ENCODE results near the gene C12orf54.
"Not testable (repeated sequence)": the region's sequence is repeated elsewhere in the genome, so short reads cannot be mapped to it uniquely, and the experiment has no call there.

C12orf54 gene

DNA sequence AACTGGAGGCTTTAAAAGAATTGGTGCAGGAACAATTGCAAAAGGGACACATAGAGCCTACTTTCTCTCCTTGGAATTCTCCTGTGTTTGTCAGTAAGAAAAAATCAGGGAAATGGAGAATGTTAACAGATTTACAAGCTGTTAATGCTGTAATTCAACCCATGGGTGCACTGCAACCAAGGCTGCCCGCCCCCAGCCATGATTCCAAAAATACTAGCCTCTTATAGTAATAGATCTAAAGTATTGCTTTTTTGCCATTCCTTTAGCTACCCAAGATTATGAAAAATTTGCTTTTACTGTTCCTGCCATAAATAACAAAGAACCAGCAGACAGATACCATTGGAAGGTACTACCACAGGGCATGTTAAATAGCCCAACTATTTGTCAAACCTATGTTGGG is 27.8 kb downstream of the C12orf54 start:
- no peak for DNase-seq

DNA sequence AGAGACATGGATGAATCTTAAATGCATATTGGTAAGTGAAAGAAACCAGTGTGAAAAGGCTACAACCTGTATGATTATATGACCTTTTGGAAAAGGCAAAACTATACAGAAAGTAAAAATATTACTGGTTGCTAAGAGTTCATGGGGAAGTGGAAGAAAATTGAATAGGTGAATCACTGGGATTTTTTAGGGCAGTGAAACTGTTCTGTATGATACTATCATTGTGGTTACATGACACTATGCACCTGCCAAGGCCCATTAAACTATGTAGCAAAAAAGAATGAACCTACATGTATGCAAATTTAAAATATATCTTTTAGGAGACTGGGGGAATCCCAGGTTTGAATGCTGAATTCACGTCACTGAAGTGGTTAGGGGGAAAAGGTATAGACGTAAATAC is 30.6 kb downstream of the C12orf54 start:
- no peak for DNase-seq

DNA sequence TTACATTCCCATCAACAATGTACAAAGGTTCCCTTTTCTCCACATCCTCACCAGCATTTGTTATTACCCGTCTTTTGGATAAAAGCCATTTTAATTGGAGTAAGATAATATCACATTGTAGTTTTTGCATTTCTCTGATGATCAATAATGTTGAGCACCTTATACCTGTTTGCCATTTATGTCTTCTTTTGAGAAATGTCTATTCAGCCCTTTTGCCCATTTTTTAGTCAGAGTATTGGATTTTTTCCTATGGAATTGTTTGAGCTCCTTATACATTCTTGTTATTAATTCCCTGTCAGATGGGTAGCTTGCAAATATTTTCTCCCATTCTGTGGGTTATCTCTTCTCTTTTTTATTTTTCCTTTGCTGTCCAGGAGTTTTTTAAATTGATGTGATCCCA is 32.4 kb downstream of the C12orf54 start:
- no peak for DNase-seq

DNA sequence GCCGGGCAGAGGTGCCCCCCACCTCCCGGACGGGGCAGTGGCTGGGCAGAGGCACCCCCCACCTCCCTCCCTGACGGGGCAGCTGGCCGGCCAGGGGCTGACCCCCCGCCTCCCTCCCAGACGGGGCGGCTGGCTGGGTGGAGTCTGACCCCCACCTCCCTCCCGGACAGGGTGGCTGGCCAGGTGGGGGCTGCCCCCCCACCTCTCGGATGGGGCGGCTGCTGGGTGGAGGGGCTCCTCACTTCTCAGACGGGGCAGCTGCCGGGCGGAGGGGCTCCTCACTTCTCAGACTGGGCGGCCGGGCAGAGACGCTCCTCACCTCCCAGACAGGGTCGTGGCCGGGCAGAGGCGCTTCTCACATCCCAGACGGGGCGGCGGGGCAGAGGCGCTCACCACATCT is 38.1 kb downstream of the C12orf54 start:
- DNase-seq: not testable (repeated sequence)

DNA sequence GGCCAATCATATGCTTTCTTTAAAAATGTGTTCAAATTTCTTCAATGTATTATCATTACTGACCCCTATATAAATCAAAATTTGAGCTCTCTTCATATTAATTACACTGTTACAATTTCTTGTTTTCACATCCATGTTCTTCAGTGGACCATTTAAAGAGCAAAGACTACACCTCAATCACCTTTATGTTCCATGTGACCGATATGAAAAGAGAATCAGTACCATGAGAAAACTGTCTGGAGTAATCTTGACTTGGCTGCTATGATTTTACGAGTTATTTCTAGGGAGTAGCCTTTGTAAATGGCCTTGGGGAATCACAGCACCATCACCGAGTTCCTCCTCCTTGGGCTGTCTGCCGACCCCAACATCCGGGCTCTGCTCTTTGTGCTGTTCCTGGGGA is 43.0 kb downstream of the C12orf54 start, which contains the start of gene OR8S1:
OR8S1 (plus strand) TSS at position 301 of the 400 bp plus-strand sequence; CDS start at position 301, 0 bp downstream.
- no peak for DNase-seq

DNA sequence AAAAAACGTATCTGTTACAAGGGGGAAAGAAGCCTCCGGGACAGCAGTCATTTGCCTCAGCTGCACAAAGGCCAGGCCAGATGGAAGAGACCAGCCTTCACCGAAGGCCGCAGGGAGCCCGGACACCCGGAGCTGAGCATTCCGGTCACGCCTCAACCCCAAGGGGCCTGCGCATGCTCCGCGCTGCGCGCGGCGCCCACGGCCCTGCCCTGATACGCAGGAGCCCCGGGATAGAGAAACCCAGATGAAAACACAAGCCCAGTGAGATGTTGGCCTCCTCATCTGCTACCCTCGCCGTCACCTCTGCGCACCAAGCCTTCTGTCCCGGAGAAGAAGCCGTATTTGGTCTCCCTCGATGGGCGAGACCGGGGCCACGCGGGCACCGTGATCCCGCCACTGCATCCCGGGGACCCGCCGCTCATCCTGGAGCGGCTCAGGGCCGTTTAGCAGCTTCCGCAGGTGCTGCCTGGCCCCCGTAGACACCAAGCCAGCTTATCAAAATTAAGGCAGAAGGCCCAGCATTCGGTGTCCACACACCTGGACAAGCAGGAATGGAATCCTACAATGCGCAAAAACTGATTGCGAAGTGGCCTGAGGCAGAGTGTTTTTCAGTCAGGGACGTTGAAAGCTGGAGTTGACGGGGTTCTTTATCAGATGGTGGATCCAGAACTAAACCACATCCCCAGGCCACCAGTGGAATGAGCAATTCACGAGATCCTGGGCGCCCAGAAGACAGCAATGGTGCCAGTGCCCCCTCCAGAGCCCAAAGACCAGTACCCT is 45.8 kb downstream of the C12orf54 start:
- DNase-seq: no peak

DNA sequence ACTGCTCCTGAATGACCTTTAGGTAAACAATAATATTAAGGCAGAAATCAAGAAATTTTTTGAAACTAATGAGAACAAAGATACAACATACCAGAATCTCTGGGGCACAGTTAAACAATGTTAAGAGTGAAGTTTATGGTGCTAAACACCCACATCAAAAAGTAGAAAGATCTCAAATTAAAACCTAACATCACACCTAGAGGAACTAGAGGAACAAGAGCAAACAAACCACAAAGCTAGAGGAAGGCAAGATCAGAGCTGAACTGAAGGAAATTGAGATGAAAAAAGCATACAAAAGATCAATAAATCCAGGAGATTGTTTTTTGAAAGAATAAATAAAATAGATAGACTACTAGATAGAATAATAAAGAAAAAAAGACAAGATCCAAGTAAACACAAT is 50.3 kb downstream of the C12orf54 start:
- no peak for DNase-seq

DNA sequence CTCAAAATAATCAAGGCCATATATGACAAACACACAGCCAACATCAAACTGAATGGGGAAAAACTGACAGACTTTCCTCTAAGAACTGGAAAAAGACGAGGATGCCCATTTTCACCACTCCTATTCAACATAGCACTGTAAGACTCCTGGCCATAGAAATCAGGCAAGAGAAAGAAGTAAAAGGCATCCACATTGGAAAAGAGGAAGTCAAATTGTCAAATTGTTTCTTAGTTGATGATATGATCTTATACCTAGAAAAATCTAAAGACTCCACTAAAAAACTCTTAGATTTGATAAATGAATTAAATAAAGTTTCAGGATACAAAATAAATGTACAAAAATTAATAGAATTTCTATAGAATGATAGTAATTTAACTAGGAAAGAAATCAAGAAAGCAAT is 54.3 kb downstream of the C12orf54 start:
- DNase-seq: no peak

DNA sequence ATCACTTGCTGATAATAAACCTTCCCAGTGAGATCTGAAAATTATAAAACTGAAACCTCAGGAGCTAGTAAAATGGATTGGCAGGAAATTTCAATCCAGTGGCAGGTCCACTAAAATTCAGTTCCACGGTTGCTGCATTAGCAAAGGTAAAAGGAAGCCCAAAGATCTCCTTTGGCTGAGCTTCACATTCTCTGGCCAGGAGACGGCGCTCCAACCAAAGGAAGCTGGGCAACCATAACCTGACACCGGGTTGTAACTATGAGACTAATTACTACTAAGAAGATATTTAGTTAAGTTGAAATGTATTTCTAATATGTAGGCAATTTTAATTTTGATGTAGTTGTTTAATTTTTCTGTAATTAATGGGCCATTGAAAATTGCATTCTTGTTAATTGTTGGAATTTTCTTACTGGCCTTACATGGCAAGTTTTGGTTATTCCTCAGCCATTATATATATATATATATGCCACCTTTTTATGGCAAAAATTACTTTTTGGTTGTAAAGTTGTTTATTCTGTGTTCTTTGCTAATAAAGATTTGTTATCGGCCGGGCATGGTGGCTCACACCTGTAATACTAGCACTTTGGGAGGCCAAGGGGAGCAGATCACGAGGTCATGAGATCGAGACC is 60.1 kb downstream of the C12orf54 start:
- DNase-seq: no peak

DNA sequence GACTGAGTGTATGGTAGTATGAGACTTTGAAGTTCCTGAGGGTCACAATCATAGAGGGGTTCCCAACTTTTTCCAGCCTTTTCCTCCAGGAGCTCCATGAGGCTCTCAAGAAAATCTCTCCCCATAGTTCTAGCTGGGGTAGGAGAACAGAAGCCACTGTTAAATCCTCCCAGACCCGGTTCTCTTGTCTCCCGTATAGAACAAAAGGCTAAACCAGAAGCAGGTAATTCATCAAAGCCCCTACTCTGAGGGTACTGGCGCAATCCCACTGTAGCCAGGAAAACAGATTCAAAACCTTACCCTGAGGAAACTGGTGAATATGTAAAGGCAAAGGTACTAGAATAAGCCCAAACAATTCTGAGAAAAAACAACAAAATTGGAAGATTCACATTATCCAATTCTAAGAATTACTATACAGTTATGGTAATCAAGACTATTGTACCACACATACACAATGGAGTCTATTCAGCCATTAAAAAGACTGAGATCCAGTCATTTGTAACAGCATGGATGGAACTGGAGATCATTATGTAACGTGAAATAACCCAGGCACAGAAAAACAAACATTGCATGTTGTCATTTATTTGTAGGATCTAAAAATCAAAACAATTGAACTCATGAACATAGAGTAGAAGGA is 63.7 kb downstream of the C12orf54 start:
- no peak for DNase-seq
